NCI-H524 (cell line): ENCODE measurements around the gene SH3BP2.
A peak's percentile ranks its signal among the peaks of the same experiment; 100 is the strongest.

Source experiments
- DNase-seq, 2 experiments: peaks; one replicate each; lab custom pipeline; 2025; lab: John Stamatoyannopoulos, UW

Gene SH3BP2

GRCh38 chr4:2819244-2820215 is 26.6 kb downstream of the SH3BP2 start:
- no peak for DNase-seq

GRCh38 chr4:2820216-2820982 is 27.5 kb downstream of the SH3BP2 start:
- no peak for DNase-seq

- no peak for DNase-seq
Measured at GRCh38 chr4:2822461-2823300, 29.8 kb downstream of the SH3BP2 start.

- DNase-seq = no peak
Measured at GRCh38 chr4:2823301-2823670, 30.4 kb downstream of the SH3BP2 start.

GRCh38 chr4:2823671-2824328 is 30.9 kb downstream of the SH3BP2 start:
- no peak for DNase-seq

GRCh38 chr4:2824329-2824835 is 31.5 kb downstream of the SH3BP2 start:
- DNase-seq = no peak

GRCh38 chr4:2824836-2825381 is 32.0 kb downstream of the SH3BP2 start:
- DNase-seq = no peak

- peak in 1 of 2 experiments; percentile 16 for DNase-seq
Measured at GRCh38 chr4:2825740-2826139, 32.9 kb downstream of the SH3BP2 start.

GRCh38 chr4:2827071-2827873 is 34.4 kb downstream of the SH3BP2 start:
- DNase-seq = no peak

- no peak for DNase-seq
Measured at GRCh38 chr4:2827874-2828751, 35.2 kb downstream of the SH3BP2 start.

- DNase-seq = no peak
Measured at GRCh38 chr4:2828758-2829181, 35.9 kb downstream of the SH3BP2 start.

- no peak for DNase-seq
Measured at GRCh38 chr4:2829321-2829932, 36.5 kb downstream of the SH3BP2 start.

GRCh38 chr4:2829933-2830451 is 37.1 kb downstream of the SH3BP2 start:
- no peak for DNase-seq

GRCh38 chr4:2830632-2831610 is 38.0 kb downstream of the SH3BP2 start:
- DNase-seq = no peak

GRCh38 chr4:2831611-2832308 is 38.9 kb downstream of the SH3BP2 start:
- no peak for DNase-seq

- no peak for DNase-seq
Measured at GRCh38 chr4:2832309-2832980, 39.6 kb downstream of the SH3BP2 start.
